ENCODE results near the gene RPA1. TPM values are rescaled to one million over a fixed set of nuclear protein-coding genes. Genes with fewer than 3 reads are reported as not detected.
A peak's percentile ranks its signal among the peaks of the same experiment; 100 is the strongest.

RPA1 gene
- total and polyA plus RNA-seq, 4 donors: 10.7 to 82.6 (median 33.6) TPM

DNA sequence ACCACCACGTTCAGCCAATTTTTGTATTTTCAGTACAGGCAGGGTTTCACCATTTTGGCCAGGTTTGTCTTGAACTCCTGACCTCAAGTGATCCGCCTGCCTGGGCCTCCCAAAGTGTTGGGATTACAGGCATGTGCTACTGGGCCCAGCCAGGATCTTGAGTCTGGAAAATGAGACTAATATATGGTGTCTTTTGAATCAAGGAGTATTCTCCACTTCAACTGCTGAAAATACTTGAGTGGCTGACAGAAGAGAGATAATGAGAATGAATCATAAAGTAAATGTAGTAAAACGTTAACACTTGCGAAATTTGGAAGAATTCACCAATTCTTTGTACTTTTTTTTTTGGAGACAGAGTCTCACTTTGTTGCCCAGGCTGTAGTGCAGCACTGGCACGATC, 16.7 kb upstream of the RPA1 start:
- DNase-seq: no peak
- 81 to 87% methylated on average over 5 of the region's 5 CpGs for WGBS, 2 donors

DNA sequence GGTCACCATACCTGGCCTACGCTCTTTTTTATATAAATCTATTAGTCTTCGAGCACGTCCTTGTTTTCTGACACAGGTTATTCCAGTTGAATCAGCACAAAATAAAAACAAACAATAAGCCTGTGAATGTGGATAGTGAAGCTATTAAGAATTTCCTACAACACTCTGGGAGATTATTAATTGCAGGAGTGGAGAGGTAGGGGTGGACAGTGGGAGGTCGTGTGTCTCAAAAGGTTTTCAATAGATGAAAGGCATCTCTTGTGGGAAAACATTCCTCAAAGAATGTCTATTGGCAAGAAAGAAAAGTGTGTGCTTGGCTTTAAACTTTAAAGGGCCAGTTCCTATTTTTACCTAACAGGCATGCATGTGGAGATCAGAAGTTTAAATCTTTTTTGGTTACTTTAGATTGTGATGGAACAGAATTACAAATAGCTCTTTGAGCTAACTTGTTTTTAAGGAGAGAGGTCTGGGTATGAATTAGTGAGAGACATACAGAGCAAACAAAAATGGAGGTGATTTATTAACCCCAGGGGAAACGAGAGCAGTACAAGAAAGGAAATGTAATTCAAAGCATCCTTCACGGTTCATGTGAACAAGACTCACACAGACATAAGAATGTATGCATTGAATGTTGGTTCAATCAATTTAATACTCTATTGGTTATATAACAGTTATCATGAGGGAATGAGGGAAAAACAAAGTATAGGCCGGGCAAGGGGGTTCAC, 9.1 kb upstream of the RPA1 start:
- DNase-seq (peak in 1 of 3 donors; percentile 10), ATAC-seq (ENCODE audit: insufficient read depth, low FRiP score) (no peak)
- Histone ChIP-seq H3K9ac (ENCODE audit: insufficient read depth in 1 of 2, low read length in 2 of 2) (no peak overlapping the region), H3K27ac (ENCODE audit: low read depth in 1 of 2, low read length in 1 of 2) (no peak overlapping the region), H3K27me3 (ENCODE audit: control insufficient read depth in 3 of 3, insufficient read depth in 3 of 3, low read length in 2 of 3) (no peaks in the 10 kb centered on the region), H3K4me1 (ENCODE audit: control insufficient read depth in 5 of 5, insufficient read depth in 5 of 5, low read length in 5 of 5) (peaks cover 0 to 3% (median 0%) of the 10 kb centered on the region in 5 donors), H3K9me3 (ENCODE audit: control insufficient read depth in 4 of 4, insufficient read depth in 3 of 4, low read length in 3 of 4) (no peaks in the 10 kb centered on the region), H3K4me3 (no peak overlapping the region), H3K36me3 (ENCODE audit: control insufficient read depth in 4 of 4, insufficient read depth in 4 of 4, low read length in 4 of 4) (peaks cover 0 to 5% (median 4%) of the 10 kb centered on the region in 4 donors)
- WGBS, 2 donors: 72 to 79% methylated on average over 7 of the region's 7 CpGs
- TF ChIP-seq, protein P1, sequence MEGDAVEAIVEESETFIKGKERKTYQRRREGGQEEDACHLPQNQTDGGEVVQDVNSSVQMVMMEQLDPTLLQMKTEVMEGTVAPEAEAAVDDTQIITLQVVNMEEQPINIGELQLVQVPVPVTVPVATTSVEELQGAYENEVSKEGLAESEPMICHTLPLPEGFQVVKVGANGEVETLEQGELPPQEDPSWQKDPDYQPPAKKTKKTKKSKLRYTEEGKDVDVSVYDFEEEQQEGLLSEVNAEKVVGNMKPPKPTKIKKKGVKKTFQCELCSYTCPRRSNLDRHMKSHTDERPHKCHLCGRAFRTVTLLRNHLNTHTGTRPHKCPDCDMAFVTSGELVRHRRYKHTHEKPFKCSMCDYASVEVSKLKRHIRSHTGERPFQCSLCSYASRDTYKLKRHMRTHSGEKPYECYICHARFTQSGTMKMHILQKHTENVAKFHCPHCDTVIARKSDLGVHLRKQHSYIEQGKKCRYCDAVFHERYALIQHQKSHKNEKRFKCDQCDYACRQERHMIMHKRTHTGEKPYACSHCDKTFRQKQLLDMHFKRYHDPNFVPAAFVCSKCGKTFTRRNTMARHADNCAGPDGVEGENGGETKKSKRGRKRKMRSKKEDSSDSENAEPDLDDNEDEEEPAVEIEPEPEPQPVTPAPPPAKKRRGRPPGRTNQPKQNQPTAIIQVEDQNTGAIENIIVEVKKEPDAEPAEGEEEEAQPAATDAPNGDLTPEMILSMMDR (IDR thresholded peaks at IDR 0.05; ENCODE audit: control extremely low read depth, extremely low read depth): no peak

More for the DNA sequence above, 16.7 kb upstream of the RPA1 start:
- no peaks in the 10 kb centered on the region for H3K9me3 ChIP-seq (ENCODE audit: control insufficient read depth in 4 of 4, insufficient read depth in 3 of 4, low read length in 3 of 4)
- H3K4me1 ChIP-seq (ENCODE audit: control insufficient read depth in 5 of 5, insufficient read depth in 5 of 5, low read length in 5 of 5): no peaks in the 10 kb centered on the region
- TF ChIP-seq, protein P1 (IDR thresholded peaks at IDR 0.05; ENCODE audit: control extremely low read depth, extremely low read depth): no peak
- ATAC-seq (ENCODE audit: insufficient read depth, low FRiP score): no peak
- H3K4me3 ChIP-seq: no peak overlapping the region
- no peak overlapping the region for H3K9ac ChIP-seq (ENCODE audit: insufficient read depth in 1 of 2, low read length in 2 of 2)
- peaks cover 4 to 10% (median 8%) of the 10 kb centered on the region in 4 donors for H3K36me3 ChIP-seq (ENCODE audit: control insufficient read depth in 4 of 4, insufficient read depth in 4 of 4, low read length in 4 of 4)
- no peaks in the 10 kb centered on the region for H3K27me3 ChIP-seq (ENCODE audit: control insufficient read depth in 3 of 3, insufficient read depth in 3 of 3, low read length in 2 of 3)
- H3K27ac ChIP-seq (ENCODE audit: low read depth in 1 of 2, low read length in 1 of 2): no peak overlapping the region

DNA sequence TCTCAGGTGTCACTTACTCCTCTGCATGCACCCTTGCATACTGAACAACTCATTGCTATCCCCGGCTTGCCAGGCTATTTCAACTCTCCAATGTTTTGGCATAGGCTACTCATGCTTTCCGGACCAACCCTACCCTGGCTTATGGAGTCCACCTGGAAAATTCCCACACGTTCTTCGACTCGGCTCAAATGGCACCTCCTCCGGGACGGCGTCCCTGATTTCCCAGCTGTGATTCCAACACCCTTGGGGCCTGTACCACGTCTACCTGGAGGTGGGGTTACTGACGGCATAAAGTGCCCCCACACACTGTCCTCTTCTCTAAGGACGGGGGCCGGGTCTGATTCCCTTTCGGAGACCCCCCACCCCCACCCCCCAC, 601 bp upstream of the RPA1 start:
- peak overlapping the region; percentile 81 to 87 for H3K27ac ChIP-seq (ENCODE audit: low read depth in 1 of 2, low read length in 1 of 2)
- WGBS, 2 donors: 0 to 3% methylated on average over 13 of the region's 13 CpGs
- H3K4me1 ChIP-seq (ENCODE audit: control insufficient read depth in 5 of 5, insufficient read depth in 5 of 5, low read length in 5 of 5): peaks cover 0 to 10% (median 7%) of the 10 kb centered on the region in 5 donors
- no peaks in the 10 kb centered on the region for H3K9me3 ChIP-seq (ENCODE audit: control insufficient read depth in 4 of 4, insufficient read depth in 3 of 4, low read length in 3 of 4)
- TF ChIP-seq, protein P1 (IDR thresholded peaks at IDR 0.05; ENCODE audit: control extremely low read depth, extremely low read depth): no peak
- DNase-seq (peak in 1 of 3 donors; percentile 14), ATAC-seq (ENCODE audit: insufficient read depth, low FRiP score) (no peak)
- H3K9ac ChIP-seq (ENCODE audit: insufficient read depth in 1 of 2, low read length in 2 of 2): peak overlapping the region; percentile 66 to 73
- no peaks in the 10 kb centered on the region for H3K27me3 ChIP-seq (ENCODE audit: control insufficient read depth in 3 of 3, insufficient read depth in 3 of 3, low read length in 2 of 3)
- H3K4me3 ChIP-seq: peak overlapping the region; percentile 79
- H3K36me3 ChIP-seq (ENCODE audit: control insufficient read depth in 4 of 4, insufficient read depth in 4 of 4, low read length in 4 of 4): peaks cover 0 to 8% (median 4%) of the 10 kb centered on the region in 4 donors

Data from lung (tissue), 12 donors.